Measurements from ENCODE around the gene KRT2. TPM values are rescaled to one million over a fixed set of nuclear protein-coding genes. Genes with fewer than 3 reads are reported as not detected.

The KRT2 gene
- total and polyA plus RNA-seq, 12 donors = not detected

DNA sequence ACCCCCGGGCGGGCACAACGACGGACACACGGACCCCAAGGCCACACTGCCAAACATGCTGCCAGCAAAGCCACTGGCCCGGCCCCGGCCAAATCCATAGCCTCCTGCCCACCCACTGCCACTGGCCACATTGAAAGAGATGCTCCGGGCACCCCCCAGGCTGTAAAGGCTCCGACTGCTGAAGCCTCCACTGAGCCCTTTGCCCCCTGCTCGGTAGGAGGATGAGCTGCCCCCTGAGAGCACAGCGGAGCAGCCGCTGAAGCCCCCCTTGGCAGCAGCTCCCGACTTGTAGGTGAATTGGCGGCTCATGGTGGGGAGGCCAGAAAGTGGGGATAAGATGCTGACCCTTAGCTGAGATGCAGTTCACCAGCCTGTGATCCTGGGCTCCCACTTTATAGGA lies 33.8 kb downstream of the KRT2 start, which contains the start of gene KRT73:
TSS of gene KRT73 (minus strand) at position 344 of the 400 bp plus-strand sequence. CDS start at position 309, 35 bp downstream.
- 84 to 91% methylated on average over 14 of the region's 14 CpGs for WGBS, 2 donors
- Histone ChIP-seq H3K4me3 (no peak within 1 kb of the TSS), H3K9me3 (peaks cover 0 to 3% (median 0%) of the 10 kb centered on the region in 11 donors), H3K27ac (no peak within 1 kb of the TSS), H3K36me3 (no peaks in the 10 kb centered on the region), H3K4me1 (no peaks in the 10 kb centered on the region), H3K27me3 (peaks cover 0 to 46% (median 12%) of the 10 kb centered on the region in 7 donors)
- TF ChIP-seq CTCF (IDR thresholded peaks at IDR 0.05) = no peak
- DNase-seq (no peak), ATAC-seq (no peak)
- intact Hi-C loops (cut with DNase I) = no loop called here

GRCh38 chr12:52617403-52617785 lies 34.6 kb downstream of the KRT2 start:
- peaks cover 0 to 53% (median 12%) of the 10 kb centered on the region in 7 donors for H3K27me3 ChIP-seq
- 82 to 83% methylated on average over 7 of the region's 7 CpGs for WGBS, 2 donors

GRCh38 chr12:52616680-52617402 lies 35.2 kb downstream of the KRT2 start:
- DNase-seq = no peak
- no peak for TF ChIP-seq CTCF (IDR thresholded peaks at IDR 0.05)
- Histone ChIP-seq H3K36me3 (no peaks in the 10 kb centered on the region), H3K27me3 (peaks cover 0 to 56% (median 14%) of the 10 kb centered on the region in 7 donors), H3K4me3 (no peak overlapping the region), H3K9me3 (no peaks in the 10 kb centered on the region), H3K27ac (no peak overlapping the region), H3K4me1 (no peaks in the 10 kb centered on the region)
- intact Hi-C loops (cut with DNase I) = no loop called here
- no peak for ATAC-seq
- 69 to 77% methylated on average over 10 of the region's 10 CpGs for WGBS, 2 donors

More at GRCh38 chr12:52617403-52617785, 34.6 kb downstream of the KRT2 start:
- H3K36me3 ChIP-seq = no peaks in the 10 kb centered on the region
- H3K4me3 ChIP-seq = no peak overlapping the region
- no peak for DNase-seq
- no peaks in the 10 kb centered on the region for H3K9me3 ChIP-seq
- H3K27ac ChIP-seq = no peak overlapping the region
- ATAC-seq = no peak
- no peaks in the 10 kb centered on the region for H3K4me1 ChIP-seq
- TF ChIP-seq CTCF (IDR thresholded peaks at IDR 0.05) = no peak
- intact Hi-C loops (cut with DNase I) = no loop called here

DNA sequence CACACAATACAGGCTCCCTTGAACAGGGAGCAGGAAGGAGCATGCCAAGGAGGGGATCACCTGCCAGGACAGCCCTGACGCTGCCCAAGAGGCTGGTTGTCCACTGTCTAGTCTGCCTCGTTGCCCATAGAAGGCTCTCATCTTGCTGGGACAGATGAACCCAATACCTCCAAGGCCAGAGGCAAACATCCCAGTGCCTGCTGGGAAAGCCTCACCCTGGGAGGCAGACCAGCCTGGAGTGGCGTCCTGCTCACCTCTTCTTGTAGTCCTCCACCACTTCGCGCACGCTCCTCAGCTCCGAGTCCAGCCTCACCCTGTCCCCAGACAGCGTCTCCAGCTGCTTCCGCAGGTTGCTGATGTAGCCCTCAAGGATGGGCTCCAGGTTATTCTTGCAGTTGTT lies 36.1 kb downstream of the KRT2 start:
- H3K4me1 ChIP-seq = no peaks in the 10 kb centered on the region
- peaks cover 0 to 58% (median 24%) of the 10 kb centered on the region in 7 donors for H3K27me3 ChIP-seq
- DNase-seq (no peak), ATAC-seq (peak in 1 of 8 donors; percentile 18)
- H3K27ac ChIP-seq = no peak overlapping the region
- no peaks in the 10 kb centered on the region for H3K9me3 ChIP-seq
- H3K4me3 ChIP-seq = no peak overlapping the region
- WGBS, 2 donors = 85 to 87% methylated on average over 9 of the region's 9 CpGs
- intact Hi-C loops (cut with DNase I) = no loop called here
- TF ChIP-seq CTCF (IDR thresholded peaks at IDR 0.05) = no peak
- no peaks in the 10 kb centered on the region for H3K36me3 ChIP-seq
